Mucosa of rectum (tissue), 2 donors: Measurements from ENCODE around the gene GTSE1.

Experiments
- H3K27ac ChIP-seq, 2 donors: one replicate each; pipeline ENCODE4 v1.7.0; 2013; ENCODE audit warnings: inconsistent platforms in 2 of 2, low read depth in 2 of 2, low read length in 2 of 2
- H3K27me3 ChIP-seq, 2 donors: one replicate each; pipeline ENCODE4 v1.7.0; 2013; ENCODE audit warnings: low read length in 2 of 2; ENCODE audit not compliant: control insufficient read depth in 2 of 2, insufficient read depth in 2 of 2
- H3K36me3 ChIP-seq, 2 donors: one replicate each; pipeline ENCODE4 v1.7.0; 2013; ENCODE audit warnings: low read length in 2 of 2; ENCODE audit not compliant: control insufficient read depth in 2 of 2, insufficient read depth in 2 of 2
- H3K4me1 ChIP-seq, 2 donors: one replicate each; pipeline ENCODE4 v1.7.0; 2013; ENCODE audit warnings: low read length in 2 of 2, mild to moderate bottlenecking in 1 of 2; ENCODE audit not compliant: control insufficient read depth in 2 of 2, insufficient read depth in 2 of 2
- H3K4me3 ChIP-seq, 2 donors: one replicate each; pipeline ENCODE4 v1.7.0; 2013; ENCODE audit warnings: low read length in 2 of 2
- H3K9ac ChIP-seq, 2 donors: one replicate each; pipeline ENCODE4 v1.7.0; 2013; ENCODE audit warnings: low read length in 2 of 2, low read depth in 1 of 2, mild to moderate bottlenecking in 1 of 2
- H3K9me3 ChIP-seq, 2 donors: one replicate each; pipeline ENCODE4 v1.7.0; 2013; ENCODE audit warnings: low read length in 2 of 2; ENCODE audit not compliant: control insufficient read depth in 2 of 2
- donor health status: healthy.
- donor health status: Normal muscosa, but diverticular disease.

GTSE1 gene

DNA sequence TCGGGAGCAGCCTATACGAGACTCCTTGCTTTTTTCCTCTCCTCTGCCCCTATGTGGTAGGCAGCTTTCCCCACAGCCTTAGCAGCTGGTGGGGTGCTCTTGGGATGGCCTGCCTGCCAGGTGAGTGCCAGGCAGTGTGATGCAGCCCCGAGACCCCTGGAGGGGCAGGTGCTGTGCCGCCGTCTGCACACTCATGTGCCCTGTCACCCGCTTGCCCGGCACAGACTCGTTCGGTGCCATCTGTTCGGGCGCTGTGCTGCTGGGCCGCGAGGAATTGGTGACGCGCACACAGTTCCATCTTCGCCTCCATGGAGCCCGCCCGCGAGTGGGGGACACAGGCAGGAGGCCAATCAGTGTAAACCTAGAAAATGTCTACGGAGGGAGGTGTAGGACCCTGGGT lies 54.0 kb downstream of the GTSE1 start:
- no peaks in the 10 kb centered on the region for H3K4me1 ChIP-seq
- no peaks in the 10 kb centered on the region for H3K27me3 ChIP-seq
- no peak overlapping the region for H3K9ac ChIP-seq
- no peak overlapping the region for H3K27ac ChIP-seq
- no peaks in the 10 kb centered on the region for H3K9me3 ChIP-seq
- peaks cover 68 to 87% of the 10 kb centered on the region in 2 donors for H3K36me3 ChIP-seq
- no peak overlapping the region for H3K4me3 ChIP-seq

DNA sequence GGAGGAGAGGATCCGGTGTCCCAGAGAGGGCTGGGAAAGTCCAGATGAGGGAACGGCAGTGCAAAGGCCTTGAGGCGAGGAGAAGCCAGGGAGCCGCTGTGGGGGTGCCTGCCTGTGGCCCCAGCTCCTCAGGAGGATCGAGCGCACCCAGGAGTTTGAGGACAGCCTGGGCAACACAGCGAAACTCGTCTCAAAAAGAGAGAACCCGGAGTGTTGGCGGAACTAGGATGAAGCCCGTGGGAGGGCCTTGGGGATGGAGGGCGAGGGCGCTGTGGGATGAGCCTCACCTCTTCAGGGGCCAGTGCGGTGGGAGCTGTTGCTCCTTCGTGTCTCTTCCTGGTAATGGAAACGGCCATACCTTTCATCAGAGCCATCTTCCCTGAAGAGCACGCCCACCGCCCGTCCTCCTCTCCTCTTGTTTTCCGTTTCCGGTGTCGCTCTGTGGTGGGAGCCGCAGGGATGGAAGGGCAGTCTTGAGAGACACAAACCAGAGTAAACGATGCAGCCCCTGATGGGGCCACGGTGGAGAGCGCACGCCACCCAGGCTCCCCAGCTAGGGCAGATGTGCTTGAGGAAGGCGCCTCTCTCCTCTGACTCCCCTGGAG lies 54.6 kb downstream of the GTSE1 start:
- Histone ChIP-seq H3K4me3 (no peak overlapping the region), H3K9ac (no peak overlapping the region), H3K27me3 (no peaks in the 10 kb centered on the region), H3K27ac (no peak overlapping the region), H3K4me1 (no peaks in the 10 kb centered on the region), H3K36me3 (peaks cover 67 to 86% of the 10 kb centered on the region in 2 donors), H3K9me3 (no peaks in the 10 kb centered on the region)

DNA sequence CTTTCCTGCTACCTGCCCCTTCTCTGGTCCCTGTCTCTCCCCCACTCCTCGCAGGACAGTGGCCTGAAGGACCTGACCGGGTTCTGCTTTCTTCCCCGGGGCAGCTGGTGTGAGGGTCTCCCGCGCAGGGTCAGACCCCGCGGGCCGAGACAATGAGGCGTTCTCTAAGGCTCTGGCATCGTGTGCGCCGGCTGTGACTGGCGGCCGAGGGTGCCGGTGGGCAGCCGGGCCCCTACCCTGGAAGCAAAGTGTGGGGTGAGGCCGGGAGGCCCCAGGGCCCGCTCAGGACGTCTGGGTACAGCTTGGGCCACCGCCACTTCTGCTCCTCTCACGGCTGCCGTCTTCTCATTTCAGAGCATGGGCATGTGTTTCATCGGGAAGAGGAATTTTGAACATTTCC lies 55.1 kb downstream of the GTSE1 start:
- H3K9ac ChIP-seq = no peak overlapping the region
- H3K9me3 ChIP-seq = no peaks in the 10 kb centered on the region
- no peak overlapping the region for H3K27ac ChIP-seq
- H3K4me1 ChIP-seq = no peaks in the 10 kb centered on the region
- H3K27me3 ChIP-seq = no peaks in the 10 kb centered on the region
- H3K36me3 ChIP-seq = peaks cover 69 to 85% of the 10 kb centered on the region in 2 donors
- H3K4me3 ChIP-seq = no peak overlapping the region

DNA sequence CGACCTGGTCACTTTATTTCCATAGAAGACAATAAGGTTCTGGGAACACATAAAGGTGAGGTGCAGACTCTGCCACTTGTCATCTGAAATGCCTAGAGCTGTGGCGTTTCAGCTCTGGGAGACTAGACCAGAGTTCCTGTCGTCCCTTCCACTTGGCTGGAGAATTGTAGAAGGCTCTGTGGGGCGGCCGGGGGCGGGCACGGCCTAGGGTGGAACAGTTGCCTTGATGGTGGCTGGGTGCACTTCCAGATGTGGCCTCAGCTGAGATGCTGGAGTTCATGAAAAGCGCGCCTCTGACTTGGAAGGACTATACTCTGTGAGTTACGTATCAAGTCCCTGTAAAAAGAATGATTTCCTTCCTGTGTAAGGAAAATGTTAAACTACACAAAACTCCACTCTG lies 55.6 kb downstream of the GTSE1 start:
- Histone ChIP-seq H3K4me1 (no peaks in the 10 kb centered on the region), H3K36me3 (peaks cover 69 to 85% of the 10 kb centered on the region in 2 donors), H3K9me3 (no peaks in the 10 kb centered on the region), H3K9ac (no peak overlapping the region), H3K27me3 (no peaks in the 10 kb centered on the region), H3K27ac (no peak overlapping the region), H3K4me3 (no peak overlapping the region)

DNA sequence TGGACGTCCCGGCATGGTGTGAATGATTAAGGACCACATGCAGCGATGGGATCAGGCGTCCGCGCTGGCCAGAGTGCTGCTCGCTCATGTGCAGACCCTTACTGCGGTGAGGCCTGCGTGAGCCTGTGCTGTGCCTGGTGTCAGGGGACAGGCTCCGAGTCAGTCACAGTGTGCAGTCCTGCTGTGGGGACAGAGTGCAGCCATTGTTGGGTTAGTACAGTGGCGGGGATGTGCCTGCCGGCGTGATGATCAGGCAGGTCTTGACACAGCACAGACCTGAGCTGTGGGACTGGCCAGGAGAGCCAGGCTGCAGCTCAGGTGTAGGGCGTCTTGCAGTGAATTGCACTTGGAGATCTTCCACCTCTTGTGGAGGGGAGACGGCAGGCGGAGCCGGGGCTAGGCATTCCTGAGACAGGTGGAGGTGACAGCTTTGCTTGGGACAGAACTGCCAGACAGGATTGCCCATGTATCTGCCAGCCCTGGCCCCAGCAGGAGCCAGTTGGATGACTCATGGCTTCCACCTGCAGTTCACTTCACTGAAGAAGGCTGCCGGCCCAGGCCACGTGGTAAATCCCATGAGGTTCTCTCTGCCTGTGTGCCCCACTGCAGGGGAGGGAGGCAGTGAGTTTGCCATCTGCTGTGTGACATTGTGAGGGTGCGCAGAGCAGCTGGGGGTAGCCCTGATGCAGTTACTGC lies 56.2 kb downstream of the GTSE1 start:
- H3K4me3 ChIP-seq = no peak overlapping the region
- peaks cover 63 to 82% of the 10 kb centered on the region in 2 donors for H3K36me3 ChIP-seq
- no peak overlapping the region for H3K9ac ChIP-seq
- H3K27ac ChIP-seq = no peak overlapping the region
- H3K4me1 ChIP-seq = no peaks in the 10 kb centered on the region
- H3K27me3 ChIP-seq = no peaks in the 10 kb centered on the region
- H3K9me3 ChIP-seq = no peaks in the 10 kb centered on the region

DNA sequence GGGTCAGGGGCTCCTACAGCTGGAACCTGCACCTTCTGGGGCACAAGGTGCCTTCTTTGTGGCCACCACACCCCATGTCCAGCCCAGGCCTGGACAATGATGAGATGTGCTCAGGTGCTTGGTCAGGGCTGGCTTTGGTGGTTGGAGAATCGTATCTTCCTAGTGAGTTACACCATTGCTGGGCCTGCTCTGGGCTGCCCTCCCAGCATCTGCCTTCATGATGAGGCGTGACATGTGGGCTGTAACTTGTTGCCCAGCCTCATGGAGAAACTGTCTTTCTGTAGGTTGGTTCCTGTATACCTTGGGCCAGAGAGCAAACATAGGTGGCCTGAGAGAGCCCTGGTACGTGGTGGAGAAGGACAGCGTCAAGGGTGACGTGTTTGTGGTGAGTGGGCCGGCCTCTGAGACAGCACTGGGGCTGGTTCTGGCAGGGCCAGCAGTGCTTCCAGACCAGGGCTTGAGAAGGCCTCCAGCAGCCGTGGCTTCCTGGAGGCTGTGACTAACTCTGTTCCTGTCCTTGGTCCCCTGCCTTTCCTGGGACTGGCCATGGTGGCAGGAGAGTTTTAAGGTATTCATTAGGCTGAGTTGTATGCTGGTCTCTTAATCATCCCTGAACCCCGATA lies 56.9 kb downstream of the GTSE1 start:
- H3K9ac ChIP-seq = no peak overlapping the region
- H3K27me3 ChIP-seq = no peaks in the 10 kb centered on the region
- H3K36me3 ChIP-seq = peaks cover 58 to 74% of the 10 kb centered on the region in 2 donors
- no peaks in the 10 kb centered on the region for H3K9me3 ChIP-seq
- H3K4me3 ChIP-seq = no peak overlapping the region
- no peak overlapping the region for H3K27ac ChIP-seq
- no peaks in the 10 kb centered on the region for H3K4me1 ChIP-seq

DNA sequence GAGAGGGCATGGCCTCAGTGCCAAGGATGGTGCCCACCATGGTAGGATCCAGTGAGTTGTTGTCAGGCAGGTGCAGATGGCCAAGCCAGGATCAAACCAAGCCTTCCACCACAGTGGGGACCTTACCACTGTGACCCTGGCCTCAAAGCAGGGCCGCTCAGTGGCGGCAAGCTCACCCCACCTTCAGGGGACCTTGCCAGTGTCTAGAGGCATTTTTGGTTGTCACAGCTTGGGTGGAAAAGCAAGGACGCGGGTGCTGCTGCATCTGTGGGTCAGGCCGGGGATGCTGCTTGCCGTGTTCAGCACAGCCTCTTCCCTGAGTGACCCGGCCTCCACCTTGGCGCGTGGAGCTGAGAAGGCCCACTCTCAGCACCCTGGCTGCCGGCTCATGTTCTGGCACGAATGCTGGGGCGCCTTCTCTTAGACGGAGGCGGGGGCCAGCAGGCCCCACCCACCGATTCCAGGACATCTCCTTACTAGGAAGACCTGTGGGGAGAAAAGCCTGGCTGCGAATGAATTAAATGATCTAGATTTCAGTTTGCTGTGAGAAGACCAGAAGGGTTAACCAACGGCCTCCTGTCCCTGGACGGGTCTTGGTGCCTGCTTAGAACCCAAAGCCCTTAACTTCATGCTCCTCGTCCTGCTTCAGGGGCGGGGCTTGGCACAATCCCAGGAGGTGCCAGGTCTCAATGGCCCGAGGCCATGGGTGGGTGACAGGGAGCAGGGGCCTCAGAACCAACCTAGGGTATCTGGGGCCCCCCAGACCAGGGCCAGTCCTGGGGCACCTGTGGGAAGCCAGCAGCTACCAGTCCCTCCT lies 57.7 kb downstream of the GTSE1 start:
- Histone ChIP-seq H3K4me3 (no peak overlapping the region), H3K27ac (no peak overlapping the region), H3K27me3 (no peaks in the 10 kb centered on the region), H3K9ac (no peak overlapping the region), H3K36me3 (peaks cover 55 to 68% of the 10 kb centered on the region in 2 donors), H3K4me1 (no peaks in the 10 kb centered on the region), H3K9me3 (no peaks in the 10 kb centered on the region)

DNA sequence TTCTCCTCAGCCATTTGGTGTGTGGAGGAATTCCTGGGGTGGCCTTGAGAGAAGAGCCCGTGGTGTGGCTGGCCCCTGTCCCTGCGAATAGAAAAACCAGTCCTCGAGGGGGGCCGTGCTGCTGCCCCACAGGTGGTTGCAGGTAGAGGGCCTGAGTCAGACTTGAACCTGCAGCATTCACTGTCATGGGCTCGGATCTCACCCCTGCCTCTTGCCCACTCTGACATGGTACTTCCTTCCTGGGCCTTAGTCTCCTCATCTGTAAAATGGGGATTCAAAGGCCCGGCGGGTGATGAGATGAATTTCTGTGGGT lies 58.3 kb downstream of the GTSE1 start:
- H3K27ac ChIP-seq = no peak overlapping the region
- H3K36me3 ChIP-seq = peaks cover 50 to 64% of the 10 kb centered on the region in 2 donors
- no peaks in the 10 kb centered on the region for H3K4me1 ChIP-seq
- H3K9ac ChIP-seq = no peak overlapping the region
- no peaks in the 10 kb centered on the region for H3K27me3 ChIP-seq
- no peaks in the 10 kb centered on the region for H3K9me3 ChIP-seq
- H3K4me3 ChIP-seq = no peak overlapping the region

DNA sequence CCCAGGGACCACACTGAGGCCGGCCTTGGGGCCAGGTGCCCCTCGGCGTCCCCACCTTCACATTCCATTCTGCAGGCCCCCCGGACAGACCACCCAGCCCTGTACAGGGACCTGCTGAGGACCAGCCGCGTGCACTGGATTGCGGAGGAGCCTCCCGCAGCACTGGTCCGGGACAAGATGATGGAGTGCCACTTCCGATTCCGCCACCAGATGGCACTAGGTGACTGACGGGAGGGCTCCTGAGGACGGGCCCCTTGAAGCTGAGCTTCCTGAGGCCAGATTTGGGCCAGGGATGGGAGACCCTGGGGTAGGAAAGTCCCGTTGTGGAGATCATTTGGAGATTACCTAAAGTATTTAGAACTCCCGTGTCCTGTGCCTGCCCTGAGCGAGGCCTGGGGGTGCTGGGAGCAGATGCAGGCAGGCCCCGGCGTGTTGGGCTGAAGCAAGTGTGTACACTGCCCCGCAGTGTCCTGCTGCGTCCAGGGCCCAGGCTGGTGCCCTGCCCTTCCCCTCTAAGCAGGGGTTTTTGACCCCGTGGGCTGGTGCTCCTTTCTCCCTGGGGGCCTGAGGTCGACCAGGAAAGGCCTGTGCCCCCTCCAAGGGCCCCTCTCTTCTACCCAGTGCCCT lies 58.8 kb downstream of the GTSE1 start:
- Histone ChIP-seq H3K4me3 (no peak overlapping the region), H3K4me1 (no peaks in the 10 kb centered on the region), H3K9ac (no peak overlapping the region), H3K9me3 (no peaks in the 10 kb centered on the region), H3K27me3 (no peaks in the 10 kb centered on the region), H3K27ac (no peak overlapping the region), H3K36me3 (peaks cover 45 to 59% of the 10 kb centered on the region in 2 donors)
